ENCODE data around the gene LNPEP.

The LNPEP gene

DNA sequence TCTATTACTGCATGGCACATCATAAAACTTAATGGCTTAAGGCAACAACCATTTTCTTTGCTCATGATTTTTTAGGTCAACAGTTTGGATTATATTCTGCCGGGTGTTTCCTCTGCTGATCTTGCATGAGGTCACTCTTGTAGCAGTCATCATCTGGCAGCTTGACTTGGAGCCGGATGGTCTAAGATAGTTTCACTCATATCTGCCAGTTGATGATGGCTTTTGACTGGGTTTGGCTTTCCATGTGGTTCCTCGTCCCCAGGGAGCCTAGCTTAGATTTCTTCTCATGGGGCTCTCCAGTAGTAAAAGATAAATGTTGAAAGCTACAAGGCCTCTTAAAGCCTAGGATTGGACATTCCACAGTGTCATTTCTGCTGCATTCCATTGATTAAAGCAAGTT, 27.4 kb downstream of the LNPEP start:
- no peak for DNase-seq

DNA sequence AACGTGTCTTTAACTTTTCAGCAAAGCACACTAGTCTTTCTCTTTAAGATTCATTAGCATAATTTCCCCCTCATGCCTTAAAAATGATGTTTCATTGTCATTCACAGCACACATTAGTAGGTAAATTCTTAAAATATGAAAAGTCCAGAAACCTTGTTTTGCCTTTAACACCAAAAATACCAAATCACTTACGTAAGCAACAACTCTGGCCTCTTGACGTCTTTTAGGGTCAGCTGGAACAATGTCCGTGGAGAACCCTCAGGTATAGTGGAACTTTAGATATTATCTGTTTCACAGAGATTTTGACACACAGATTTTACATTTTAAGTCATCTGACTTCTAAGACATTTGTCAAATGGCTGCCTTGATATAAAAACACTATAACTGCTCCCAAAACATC, 30.9 kb downstream of the LNPEP start:
- DNase-seq = no peak

DNA sequence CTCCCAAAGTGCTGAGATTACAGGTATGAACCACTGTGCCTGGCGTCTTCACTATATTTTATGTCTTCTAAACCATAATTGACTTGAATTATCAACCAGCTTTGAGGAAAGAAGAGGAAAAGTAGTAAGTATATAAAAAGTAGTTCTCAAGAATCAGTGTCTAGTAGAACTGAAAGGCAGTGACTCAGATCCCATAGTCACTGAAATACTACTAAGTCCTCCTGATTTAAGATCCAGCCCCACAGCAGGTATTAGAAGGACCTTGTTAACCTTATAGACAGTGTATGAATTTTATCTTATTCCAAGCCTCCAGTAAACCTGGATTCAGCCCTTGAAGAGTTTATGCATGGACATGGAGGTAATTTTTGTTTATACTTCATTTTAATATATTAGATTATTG, 31.5 kb downstream of the LNPEP start:
- DNase-seq = no peak

DNA sequence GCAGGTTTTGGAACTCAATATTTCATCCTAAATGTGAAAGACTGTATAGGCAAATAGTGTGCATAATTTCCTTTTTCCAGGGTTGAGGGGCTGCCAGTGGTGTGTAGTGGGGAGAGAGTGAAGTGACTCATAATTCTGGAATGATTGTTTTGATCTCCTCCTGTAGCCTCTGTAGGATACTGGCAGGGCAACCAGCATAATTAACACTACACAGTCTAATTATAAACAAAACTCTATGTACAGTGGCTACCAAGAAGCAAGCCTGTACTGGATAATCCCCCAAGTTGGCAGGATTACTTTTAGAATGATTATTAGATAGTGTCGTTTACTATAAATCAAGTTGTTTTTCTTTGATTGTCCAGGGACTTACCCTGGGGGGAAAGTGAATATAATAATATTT, 32.2 kb downstream of the LNPEP start:
- DNase-seq = no peak

DNA sequence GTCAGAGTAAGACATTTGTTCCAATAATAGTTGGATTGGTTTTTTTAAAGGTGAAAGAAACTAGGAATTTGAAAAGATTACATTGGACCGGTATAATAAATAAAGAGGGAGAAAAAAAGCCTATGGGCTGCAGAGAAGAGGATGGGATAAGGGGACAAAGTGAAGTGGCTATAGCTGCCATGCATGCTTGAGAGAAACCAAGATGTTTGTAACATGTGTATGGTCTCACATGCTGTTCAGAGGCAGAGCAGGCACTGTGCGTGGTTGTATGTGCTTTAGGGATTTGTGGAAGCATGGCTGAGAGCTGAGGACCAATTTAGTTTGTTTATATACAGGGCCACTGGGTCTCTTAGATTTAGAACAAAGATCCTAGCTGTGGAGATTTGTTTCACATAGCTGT, 32.7 kb downstream of the LNPEP start:
- DNase-seq = no peak

DNA sequence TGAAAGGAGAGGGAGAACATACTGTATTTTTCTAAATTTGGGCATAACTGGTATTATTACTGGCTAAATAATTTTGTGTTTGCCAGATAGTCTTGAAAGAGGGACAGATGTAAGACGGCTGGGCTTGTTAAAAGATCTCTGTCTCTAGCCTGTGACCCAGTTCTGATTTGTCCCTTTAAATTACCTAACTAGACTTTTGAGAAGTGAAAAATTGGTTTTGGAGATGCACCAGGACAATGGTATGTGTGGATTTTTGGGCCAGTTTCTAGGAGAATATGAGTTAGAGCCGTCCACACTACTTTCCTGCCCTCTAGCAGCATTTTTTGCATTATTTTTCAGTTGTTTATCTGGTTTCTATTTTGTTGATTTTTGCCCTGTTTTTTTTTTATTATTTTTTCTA, 33.5 kb downstream of the LNPEP start:
- DNase-seq = no peak

GRCh38 chr5:96972599-96973334, 36.9 kb downstream of the LNPEP start:
- DNase-seq = no peak

GRCh38 chr5:96973532-96974401, 37.9 kb downstream of the LNPEP start:
- DNase-seq = no peak

DNA sequence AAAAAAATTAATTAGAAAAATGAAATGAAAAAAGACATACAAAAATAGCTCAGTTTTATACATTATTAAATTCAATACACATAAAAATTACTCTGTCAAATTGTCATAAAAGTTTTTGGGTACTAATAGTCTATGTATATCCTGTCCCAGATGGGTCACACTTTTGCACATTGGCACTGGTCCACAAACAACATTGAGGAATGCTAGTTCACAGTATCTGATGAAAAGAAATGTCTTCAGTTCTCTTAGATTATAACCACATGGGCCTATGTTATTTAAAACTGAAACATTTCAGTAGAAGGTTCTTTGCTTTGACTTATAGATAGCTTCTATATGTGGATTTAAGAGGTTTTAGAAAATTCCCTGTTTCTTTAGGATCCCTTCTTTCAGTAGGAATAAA, 39.8 kb downstream of the LNPEP start:
- no peak for DNase-seq

DNA sequence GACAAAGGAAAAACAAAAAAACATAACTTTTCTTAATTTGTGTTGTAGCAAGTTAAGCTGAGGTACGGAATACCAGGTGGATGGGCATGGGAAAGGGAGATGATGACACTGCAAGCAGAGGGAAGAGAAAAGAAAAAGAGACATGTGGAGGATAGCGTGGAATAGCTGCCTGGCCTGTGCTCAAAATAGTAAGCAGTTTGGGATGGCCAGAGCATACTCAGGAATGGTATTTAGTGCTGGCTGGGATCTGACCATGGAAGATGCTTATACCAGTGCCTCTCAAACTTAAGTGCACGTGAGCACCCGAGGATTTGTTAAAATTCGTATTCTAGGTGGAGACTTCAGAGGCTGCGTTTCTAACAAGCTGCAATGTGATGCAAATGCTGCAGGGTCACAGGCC, 41.3 kb downstream of the LNPEP start:
- DNase-seq = no peak

DNA sequence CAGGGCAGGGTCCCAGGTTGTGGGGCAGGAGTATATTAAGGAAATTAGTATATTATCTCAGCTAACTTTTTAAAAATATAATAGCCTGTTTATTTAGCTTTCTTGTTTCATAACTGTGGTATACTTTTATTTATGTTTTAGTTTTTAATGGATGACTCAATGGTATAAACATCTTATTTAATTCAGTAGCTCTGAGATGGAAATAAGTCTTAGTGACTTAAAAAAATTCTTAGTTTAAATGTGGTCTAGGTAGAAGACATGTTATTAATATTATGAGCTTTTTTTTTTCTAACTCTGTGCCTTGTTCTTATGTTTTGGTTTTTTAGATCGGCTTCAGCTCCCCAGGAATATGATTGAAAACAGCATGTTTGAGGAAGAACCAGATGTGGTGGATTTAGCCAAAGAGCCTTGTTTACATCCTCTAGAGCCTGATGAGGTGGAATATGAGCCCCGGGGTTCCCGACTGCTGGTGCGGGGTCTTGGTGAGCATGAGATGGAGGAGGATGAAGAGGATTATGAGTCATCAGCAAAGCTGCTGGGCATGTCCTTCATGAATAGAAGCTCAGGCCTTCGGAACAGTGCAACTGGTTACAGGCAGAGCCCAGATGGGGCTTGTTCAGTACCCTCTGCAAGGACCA, 43.1 kb downstream of the LNPEP start:
- peak; percentile 45 for DNase-seq

GRCh38 chr5:96984506-96985192, 48.8 kb downstream of the LNPEP start:
- DNase-seq = no peak

GRCh38 chr5:96986450-96986849, 50.6 kb downstream of the LNPEP start:
- DNase-seq = no peak

DNA sequence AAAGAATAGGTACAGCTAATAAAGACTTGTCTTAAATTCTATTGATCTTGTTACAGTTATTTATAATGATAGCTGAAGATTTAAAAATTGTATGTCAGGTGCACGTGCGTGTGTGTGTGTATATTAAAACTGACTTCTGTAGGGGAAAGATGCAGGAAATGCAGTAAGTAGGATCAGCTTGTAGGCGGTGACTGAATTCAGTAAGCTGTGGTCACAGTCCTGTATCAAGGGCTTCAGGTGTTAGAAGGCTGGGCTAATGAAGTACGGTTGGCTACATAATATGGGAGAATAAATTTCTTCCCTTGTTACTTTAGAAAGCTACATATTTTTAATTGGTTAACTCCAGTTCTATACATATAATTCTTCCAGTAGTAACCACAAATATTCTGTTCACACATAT, 54.2 kb downstream of the LNPEP start:
- DNase-seq = no peak

- DNase-seq = no peak
Observed at GRCh38 chr5:96991708-96992107, 55.8 kb downstream of the LNPEP start.

- DNase-seq = no peak
Observed at GRCh38 chr5:96993760-96994159, 57.9 kb downstream of the LNPEP start.

GRCh38 chr5:96994493-96994892, 58.6 kb downstream of the LNPEP start:
- no peak for DNase-seq

- no peak for DNase-seq
Observed at GRCh38 chr5:96995419-96995818, 59.5 kb downstream of the LNPEP start.

DNA sequence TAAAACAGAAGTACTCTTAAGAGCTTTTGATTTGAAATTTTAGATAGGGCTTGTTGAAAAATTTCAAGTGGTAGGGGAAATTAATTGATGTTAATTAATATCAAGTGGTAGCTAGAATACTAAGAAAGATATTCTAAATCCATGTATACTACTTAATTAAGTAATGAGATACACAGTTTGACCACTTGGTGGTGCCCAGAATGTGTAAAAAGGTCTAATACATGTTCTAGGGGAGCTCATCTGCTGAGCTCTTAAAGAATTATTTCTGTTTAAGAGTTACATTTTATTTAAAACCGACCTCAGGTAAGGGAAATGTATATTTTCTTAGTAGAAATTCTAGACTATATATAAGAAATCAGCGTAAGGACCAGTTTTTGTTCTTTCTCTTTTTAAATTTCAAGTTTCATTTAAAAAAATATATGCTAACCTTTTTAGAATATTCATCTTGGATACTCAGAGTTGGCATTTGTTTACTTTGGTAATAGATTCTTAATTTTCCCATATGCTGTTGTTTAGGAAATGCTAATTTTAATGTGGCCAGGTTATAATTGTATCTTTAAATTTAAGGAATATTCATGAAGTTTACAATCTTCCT, 61.5 kb downstream of the LNPEP start:
- DNase-seq = no peak

DNA sequence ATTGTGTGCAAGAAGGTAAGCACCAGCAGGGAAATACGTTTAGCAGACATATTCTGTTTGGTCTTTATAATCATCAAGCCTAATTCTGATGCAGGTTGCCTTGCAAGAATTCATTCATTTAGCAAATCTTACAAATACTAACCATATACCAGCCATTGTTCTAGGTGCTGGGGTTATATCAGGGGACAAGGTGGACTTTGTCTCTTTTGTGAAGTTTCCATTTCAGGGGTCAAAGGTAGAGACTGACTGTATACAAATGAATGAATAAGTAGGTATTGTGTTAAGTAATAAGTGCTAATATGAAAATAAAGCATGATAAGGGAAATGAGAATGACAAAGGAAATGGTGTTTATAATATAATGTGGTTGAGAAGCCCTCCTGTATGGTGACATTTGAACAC, 64.0 kb downstream of the LNPEP start:
- no peak for DNase-seq

- no peak for DNase-seq
Observed at GRCh38 chr5:97000391-97000790, 64.5 kb downstream of the LNPEP start.

- DNase-seq = no peak
Observed at GRCh38 chr5:97002983-97003382, 67.1 kb downstream of the LNPEP start.
